Esophagus mucosa (tissue), 1 donor: ENCODE measurements around the gene GTF2B. TPM values are rescaled to one million over a fixed set of nuclear protein-coding genes. Genes with fewer than 3 reads are reported as not detected.

Experiments used
- total RNA-seq: library from RNA; stranded (reverse); gene quantifications from one replicate; pipeline ENCODE4 v1.2.4, GENCODE V29; 2023
- donor health status: DM: yes; HTN: yes; CAD: no.

GTF2B gene
- total RNA-seq, 1 donor from 2014 or later, result 15.4 TPM

Other genes starting within 250 kb of the GTF2B start
- gene PKN2, start 207.3 kb downstream of the GTF2B start, total RNA-seq, result 34.5 TPM
- gene KYAT3, start 101.1 kb upstream of the GTF2B start, total RNA-seq, result 26.3 TPM
- 13.9 TPM for gene RBMXL1, start 101.1 kb upstream of the GTF2B start, total RNA-seq
- 9.4 TPM for gene GBP3, start 131.3 kb upstream of the GTF2B start, total RNA-seq
- gene GBP1, start 173.6 kb upstream of the GTF2B start, total RNA-seq, result 5.2 TPM
- 15.9 TPM for gene GBP2, start 234.5 kb upstream of the GTF2B start, total RNA-seq